Measurements from ENCODE around the gene ANAPC5.

The ANAPC5 gene

GRCh38 chr12:121331248-121331647 lies 21.0 kb downstream of the ANAPC5 start:
- Histone ChIP-seq H3K36me3 (peaks cover 69 to 91% (median 85%) of the 10 kb centered on the region in 3 donors), H3K27ac (no peak overlapping the region), H3K9me3 (no peaks in the 10 kb centered on the region), H3K4me3 (no peak overlapping the region), H3K27me3 (no peaks in the 10 kb centered on the region), H3K4me1 (no peaks in the 10 kb centered on the region)
- intact Hi-C loops (cut with DNase I; ENCODE audit: low total_unique reads) = no loop called here
- no peak for TF ChIP-seq CTCF (IDR thresholded peaks at IDR 0.05)
- DNase-seq = no peak

GRCh38 chr12:121330692-121331091 lies 21.5 kb downstream of the ANAPC5 start:
- intact Hi-C loops (cut with DNase I; ENCODE audit: low total_unique reads) = no loop called here
- Histone ChIP-seq H3K27me3 (no peaks in the 10 kb centered on the region), H3K27ac (no peak overlapping the region), H3K9me3 (no peaks in the 10 kb centered on the region), H3K36me3 (peaks cover 69 to 95% (median 90%) of the 10 kb centered on the region in 3 donors), H3K4me1 (no peaks in the 10 kb centered on the region), H3K4me3 (no peak overlapping the region)
- TF ChIP-seq CTCF (IDR thresholded peaks at IDR 0.05) = no peak
- no peak for DNase-seq

GRCh38 chr12:121330195-121330594 lies 22.0 kb downstream of the ANAPC5 start:
- H3K9me3 ChIP-seq = no peaks in the 10 kb centered on the region
- H3K27ac ChIP-seq = no peak overlapping the region
- no peak for TF ChIP-seq CTCF (IDR thresholded peaks at IDR 0.05)
- H3K27me3 ChIP-seq = no peaks in the 10 kb centered on the region
- H3K4me1 ChIP-seq = no peaks in the 10 kb centered on the region
- H3K4me3 ChIP-seq = no peak overlapping the region
- intact Hi-C loops (cut with DNase I; ENCODE audit: low total_unique reads) = no loop called here
- DNase-seq = no peak
- H3K36me3 ChIP-seq = peaks cover 64 to 92% (median 88%) of the 10 kb centered on the region in 3 donors

DNA sequence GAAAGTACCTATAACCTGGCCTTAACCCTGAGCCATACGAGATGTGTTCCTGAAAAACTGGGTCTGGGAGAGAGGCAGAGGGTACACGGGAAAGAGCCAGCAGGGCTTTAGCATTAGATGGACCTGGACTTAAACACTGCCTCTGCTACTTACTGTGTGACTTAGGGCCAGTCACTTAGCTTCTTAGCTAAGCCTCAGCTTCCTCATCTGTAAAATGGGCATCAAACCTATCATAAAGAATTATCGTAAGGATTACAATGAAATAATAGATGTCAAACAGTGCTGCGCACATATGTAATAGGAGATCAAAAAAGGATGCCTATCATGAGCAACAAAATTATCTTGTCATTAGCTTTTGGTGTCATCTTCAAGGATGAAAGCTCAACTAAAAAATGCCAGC lies 23.6 kb downstream of the ANAPC5 start:
- intact Hi-C loops (cut with DNase I; ENCODE audit: low total_unique reads) = no loop called here
- peaks cover 55 to 95% (median 94%) of the 10 kb centered on the region in 3 donors for H3K36me3 ChIP-seq
- no peak for DNase-seq

DNA sequence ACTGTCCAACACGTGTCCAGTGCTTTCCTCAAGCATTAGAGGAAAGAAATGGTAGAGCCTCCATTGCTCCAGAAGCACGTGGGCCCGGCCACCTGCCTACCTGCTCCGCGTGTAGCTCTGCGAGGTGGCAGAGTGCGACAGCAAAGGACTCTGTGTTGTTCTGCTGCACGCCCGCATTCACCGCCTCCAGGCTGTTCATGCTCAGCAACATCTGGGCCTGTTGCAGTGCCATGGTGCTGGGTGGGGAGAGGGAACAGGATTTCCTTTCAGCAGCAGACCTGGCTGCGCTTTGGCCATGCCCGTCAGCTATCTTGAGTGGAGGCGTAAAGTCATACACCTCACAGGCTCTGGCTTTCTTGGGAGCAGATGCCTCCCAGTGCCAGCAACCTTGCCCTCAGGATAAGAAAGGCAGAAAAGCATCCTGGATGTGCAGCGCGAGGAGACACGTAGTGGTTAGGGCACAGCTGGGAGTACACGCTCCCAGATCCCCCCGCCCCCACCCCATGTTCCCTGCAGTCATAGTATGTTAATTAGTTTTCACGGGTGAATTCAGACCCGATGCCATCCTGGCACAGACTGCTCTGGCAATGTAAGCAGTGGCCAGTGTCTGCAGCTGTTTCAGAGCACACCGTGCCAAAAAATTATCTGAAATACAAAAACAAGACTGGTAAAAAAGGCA lies 25.1 kb downstream of the ANAPC5 start:
- no peak for DNase-seq
- intact Hi-C loops (cut with DNase I; ENCODE audit: low total_unique reads) = no loop called here
- H3K36me3 ChIP-seq = peaks cover 51 to 95% (median 94%) of the 10 kb centered on the region in 3 donors

More for the DNA sequence above, 23.6 kb downstream of the ANAPC5 start:
- Histone ChIP-seq H3K4me1 (no peaks in the 10 kb centered on the region), H3K4me3 (no peak overlapping the region), H3K27me3 (no peaks in the 10 kb centered on the region), H3K27ac (no peak overlapping the region), H3K9me3 (no peaks in the 10 kb centered on the region)
- no peak for TF ChIP-seq CTCF (IDR thresholded peaks at IDR 0.05)

More for the DNA sequence above, 25.1 kb downstream of the ANAPC5 start:
- no peak overlapping the region for H3K27ac ChIP-seq
- H3K27me3 ChIP-seq = no peaks in the 10 kb centered on the region
- no peaks in the 10 kb centered on the region for H3K9me3 ChIP-seq
- no peak for TF ChIP-seq CTCF (IDR thresholded peaks at IDR 0.05)
- H3K4me3 ChIP-seq = no peak overlapping the region
- no peaks in the 10 kb centered on the region for H3K4me1 ChIP-seq

All from tibial artery (tissue), 4 donors.